HAP-1 (cell line): Measurements from ENCODE around the gene BCO2.
"Not testable (repeated sequence)": the region's sequence is repeated elsewhere in the genome, so short reads cannot be mapped to it uniquely, and the experiment has no call there.

Source experiments
- DNase-seq, 2 experiments: peaks; one replicate each; pipeline ENCODE4 v3.0.0-alpha.2; 2016 to 2020; ENCODE audit warnings: low spot score in 2 of 2
- H3K27me3 ChIP-seq: fragments of 250-450 bp; sonication (Bioruptor Pico); 2 replicates; pipeline ENCODE4 v1.5.1; 2020; ENCODE audit warnings: low read depth, mild to moderate bottlenecking, moderate library complexity
- H3K36me3 ChIP-seq: fragments of 250-450 bp; sonication (Bioruptor Pico); replicated peaks from 2 replicates; pipeline ENCODE4 v1.5.1; 2020; ENCODE audit warnings: mild to moderate bottlenecking
- H3K4me1 ChIP-seq: fragments of 250-450 bp; sonication (Bioruptor Pico); 2 replicates; pipeline ENCODE4 v1.5.1; 2020; ENCODE audit warnings: mild to moderate bottlenecking
- H3K4me3 ChIP-seq: fragments of 250-450 bp; sonication (Bioruptor Pico); 2 replicates; pipeline ENCODE4 v1.5.1; 2020; ENCODE audit warnings: mild to moderate bottlenecking, moderate library complexity
- H3K9me3 ChIP-seq: fragments of 250-450 bp; sonication (Bioruptor Pico); 2 replicates; pipeline ENCODE4 v1.5.1; 2020; ENCODE audit warnings: mild to moderate bottlenecking, moderate library complexity
- in situ Hi-C: fragments of 300-500 bp; cut with MboI; formaldehyde crosslinking; loops from 3 replicates; pipeline ENCODE4 v1.14.3; 2020; ENCODE audit warnings: low sequenced_read_pairs, inconsistent platforms, mixed read lengths

The BCO2 gene

DNA sequence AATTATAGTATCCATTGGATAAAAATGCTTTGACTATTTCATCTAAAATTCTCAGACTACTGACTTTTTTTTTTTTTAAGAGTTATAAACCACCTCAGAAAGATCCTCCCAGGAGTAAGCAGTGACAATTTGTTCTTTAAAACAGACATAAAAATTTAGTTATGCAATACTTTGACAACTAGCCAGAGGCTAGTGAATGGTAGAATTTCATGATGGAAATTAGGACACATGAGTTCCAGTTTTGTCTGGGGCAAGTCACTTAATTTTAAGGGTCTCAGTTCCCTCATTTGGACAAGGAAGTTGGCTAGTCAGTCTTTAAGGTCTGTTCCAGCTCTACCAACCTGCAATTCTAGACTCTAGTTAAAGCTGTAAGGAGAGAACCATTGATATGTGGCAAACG is 14.3 kb upstream of the BCO2 start:
- Histone ChIP-seq H3K9me3 (no peaks in the 10 kb centered on the region), H3K27me3 (no peaks in the 10 kb centered on the region), H3K4me3 (no peak overlapping the region), H3K4me1 (peaks cover 8% of the 10 kb centered on the region), H3K36me3 (no peaks in the 10 kb centered on the region)
- in situ Hi-C loops = no loop called here
- DNase-seq = no peak

DNA sequence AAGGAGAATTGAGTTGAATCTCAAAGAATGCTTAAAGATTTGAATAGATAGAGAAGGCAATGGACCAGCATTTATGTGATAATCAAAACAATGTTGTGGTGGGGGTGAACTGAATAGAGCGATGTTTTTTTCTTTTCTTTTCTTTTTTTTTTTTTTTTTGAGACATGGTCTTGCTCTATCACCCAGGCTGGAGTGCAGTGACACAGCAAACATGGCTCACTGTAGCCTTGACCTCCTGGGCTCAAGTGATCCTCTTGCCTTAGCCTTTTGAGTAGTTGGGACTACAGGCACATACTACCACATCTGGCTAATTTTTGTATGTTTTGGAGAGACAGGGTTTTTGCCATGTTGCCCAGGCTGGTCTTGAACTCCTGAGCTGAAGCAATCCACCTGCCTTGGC is 13.1 kb upstream of the BCO2 start:
- H3K36me3 ChIP-seq, H3K27me3 ChIP-seq, H3K4me1 ChIP-seq, H3K4me3 ChIP-seq, H3K9me3 ChIP-seq, in situ Hi-C loops, DNase-seq: not testable (repeated sequence)

DNA sequence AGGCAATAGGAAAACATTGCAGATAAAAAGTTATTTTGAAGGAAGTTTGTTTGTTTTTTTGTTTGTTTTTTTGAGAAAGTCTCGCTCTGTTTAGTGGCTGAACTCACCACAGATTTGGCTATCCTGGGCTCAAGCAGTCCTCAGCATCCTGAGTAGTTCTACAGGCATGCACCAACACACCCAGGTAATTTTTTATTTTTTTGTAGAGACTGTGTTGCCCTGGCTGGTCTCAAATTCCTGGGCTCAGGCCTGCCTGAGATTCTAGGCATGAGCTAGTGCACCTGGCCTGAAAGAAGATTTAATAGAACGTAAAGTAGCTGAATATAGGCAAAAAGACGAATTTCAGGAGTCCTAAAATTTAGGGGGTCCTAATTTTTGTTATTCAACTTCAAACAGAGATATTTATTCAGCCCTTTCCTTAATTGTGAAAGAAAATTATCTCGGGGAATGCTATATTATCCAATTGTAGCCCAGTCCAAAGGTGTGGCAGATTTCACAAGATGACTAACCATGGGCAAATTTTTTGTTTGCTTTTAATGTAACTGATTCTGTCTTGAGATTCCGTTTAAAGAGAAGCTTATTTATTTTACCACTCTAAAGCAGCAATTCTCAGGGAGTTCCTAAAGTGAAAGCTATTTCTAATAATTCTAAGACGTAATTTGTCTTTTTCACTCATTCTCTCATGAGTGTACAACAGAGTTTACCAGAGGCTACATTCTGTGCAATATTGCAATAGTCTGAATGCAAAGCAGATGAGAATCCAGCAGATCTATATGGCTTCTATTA is 12.4 kb upstream of the BCO2 start:
- no peaks in the 10 kb centered on the region for H3K9me3 ChIP-seq
- no peak for DNase-seq
- no peaks in the 10 kb centered on the region for H3K36me3 ChIP-seq
- in situ Hi-C loops = no loop called here
- H3K27me3 ChIP-seq = no peaks in the 10 kb centered on the region
- H3K4me1 ChIP-seq = peaks cover 8% of the 10 kb centered on the region
- H3K4me3 ChIP-seq = no peak overlapping the region

DNA sequence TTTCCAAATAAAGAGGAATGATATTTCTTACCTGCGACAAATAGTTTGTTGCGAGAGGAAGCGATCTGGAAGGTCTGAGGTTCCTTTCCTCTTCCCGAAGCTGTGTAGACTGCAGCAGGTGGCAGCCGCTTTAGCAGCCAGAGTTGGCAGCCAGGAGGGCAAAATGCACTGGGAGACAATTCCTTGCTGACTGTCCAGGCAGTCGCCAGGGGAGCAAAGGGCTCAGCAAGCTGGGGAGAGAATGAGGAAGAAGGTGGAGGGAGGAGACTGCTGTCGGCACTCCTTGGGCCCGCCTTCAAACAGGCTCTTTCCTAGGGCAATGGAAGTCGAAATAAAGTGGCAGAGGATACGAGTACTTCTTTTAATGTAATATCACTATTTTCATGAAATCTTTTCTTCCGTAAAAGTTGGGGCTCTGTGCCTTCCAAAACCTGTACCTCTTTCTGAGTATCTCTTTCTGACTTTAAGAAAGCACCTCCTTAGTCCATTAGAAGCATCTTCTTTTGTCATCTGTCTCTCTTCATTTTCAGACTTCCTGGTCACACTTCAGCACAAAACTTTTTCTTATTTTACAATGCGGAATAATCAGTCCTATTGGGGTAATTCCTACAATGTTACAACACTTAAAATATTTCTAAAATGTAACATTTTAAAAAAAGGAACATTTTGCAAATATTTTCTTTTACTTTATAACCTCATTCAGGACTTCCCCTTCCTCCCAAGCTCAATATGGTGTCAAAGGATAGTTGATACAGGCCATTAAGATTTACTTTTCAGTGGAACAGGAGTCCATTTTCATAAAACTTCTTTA is 11.2 kb upstream of the BCO2 start, which contains the start of gene IL18:
TSS of gene IL18 (minus strand) at position 220 of the 811 bp plus-strand sequence. CDS start 9,041 bp downstream, outside the sequence.
- Histone ChIP-seq H3K9me3 (no peaks in the 10 kb centered on the region), H3K27me3 (no peaks in the 10 kb centered on the region), H3K4me3 (no peak within 1 kb of the TSS), H3K4me1 (no peaks in the 10 kb centered on the region), H3K36me3 (no peaks in the 10 kb centered on the region)
- in situ Hi-C loops = no loop called here
- no peak for DNase-seq

DNA sequence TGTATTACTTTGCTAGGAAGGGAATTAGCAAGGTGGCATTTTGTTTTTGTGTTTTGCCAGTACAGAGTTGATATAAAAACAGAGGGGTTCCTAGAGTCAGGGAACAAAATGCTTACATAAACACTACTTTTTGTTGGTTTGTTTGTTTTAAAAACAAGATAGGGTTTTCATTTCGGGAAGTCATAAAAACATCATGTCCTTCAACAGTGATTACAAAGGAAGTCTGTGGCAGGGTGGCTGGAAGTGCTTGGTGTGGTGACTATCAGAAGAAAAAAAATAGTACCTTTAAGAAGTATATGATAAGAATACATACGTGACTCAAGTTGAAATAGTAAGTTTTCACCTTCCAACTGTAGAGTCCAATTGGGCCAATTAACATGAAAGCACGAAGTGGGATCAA is 10.3 kb upstream of the BCO2 start:
- no peak overlapping the region for H3K4me3 ChIP-seq
- 0 out of 2 replicates have a peak, but pooled peaks cover 3% of the 10 kb centered on the region for H3K4me1 ChIP-seq
- in situ Hi-C loops = no loop called here
- H3K9me3 ChIP-seq = no peaks in the 10 kb centered on the region
- no peaks in the 10 kb centered on the region for H3K36me3 ChIP-seq
- no peak for DNase-seq
- H3K27me3 ChIP-seq = no peaks in the 10 kb centered on the region

DNA sequence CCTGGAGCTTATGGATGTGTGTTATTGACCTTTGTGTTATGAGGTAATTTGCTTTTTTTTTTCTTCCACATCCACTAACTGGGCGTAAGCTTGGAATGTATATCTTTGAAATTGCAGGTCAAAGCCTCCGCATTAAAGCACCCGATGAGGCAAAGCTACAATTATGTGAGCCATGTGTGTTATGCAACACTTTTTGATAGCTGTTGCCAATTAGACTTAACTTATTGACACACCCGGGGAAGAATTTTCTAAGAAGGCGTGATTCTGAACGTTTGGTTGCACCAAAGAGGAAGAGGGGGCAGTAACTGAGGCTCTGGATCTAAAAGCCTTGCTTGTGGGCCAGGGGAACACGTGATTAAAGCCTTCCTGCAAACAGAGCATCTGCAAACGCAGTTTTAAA is 8.8 kb upstream of the BCO2 start:
- Histone ChIP-seq H3K4me3 (no peak overlapping the region), H3K36me3 (no peaks in the 10 kb centered on the region), H3K9me3 (no peaks in the 10 kb centered on the region), H3K4me1 (0 out of 2 replicates have a peak, but pooled peaks cover 3% of the 10 kb centered on the region), H3K27me3 (no peaks in the 10 kb centered on the region)
- DNase-seq = no peak
- in situ Hi-C loops = no loop called here

DNA sequence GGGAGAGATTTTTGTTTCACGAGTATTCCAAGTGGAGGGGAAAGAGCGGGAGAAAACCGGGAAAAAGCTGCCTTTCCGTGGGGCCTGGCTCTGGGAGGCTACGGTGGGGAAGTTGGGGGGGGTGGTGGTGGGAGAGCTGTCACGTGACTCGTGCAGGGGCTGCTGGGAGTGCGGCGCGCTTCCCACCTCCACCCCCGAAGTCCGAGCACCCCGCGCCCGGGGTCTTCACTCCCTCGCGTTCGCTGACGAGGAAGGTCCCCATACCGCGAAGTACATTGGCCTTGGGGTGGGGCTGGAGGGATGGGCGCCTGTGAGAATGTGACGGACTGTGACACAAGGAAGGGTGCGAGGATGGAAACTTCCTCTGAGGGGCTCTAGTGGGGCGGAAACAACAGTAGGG is 8.2 kb upstream of the BCO2 start, which contains the start of gene TEX12:
TSS of gene TEX12 (plus strand) at position 228 of the 400 bp plus-strand sequence. CDS start 1,897 bp downstream, outside the sequence.
- no peaks in the 10 kb centered on the region for H3K27me3 ChIP-seq
- no peak for DNase-seq
- in situ Hi-C loops = no loop called here
- 0 out of 2 replicates have a peak, but pooled peaks cover 3% of the 10 kb centered on the region for H3K4me1 ChIP-seq
- no peaks in the 10 kb centered on the region for H3K36me3 ChIP-seq
- H3K4me3 ChIP-seq = no peak within 1 kb of the TSS
- H3K9me3 ChIP-seq = no peaks in the 10 kb centered on the region

DNA sequence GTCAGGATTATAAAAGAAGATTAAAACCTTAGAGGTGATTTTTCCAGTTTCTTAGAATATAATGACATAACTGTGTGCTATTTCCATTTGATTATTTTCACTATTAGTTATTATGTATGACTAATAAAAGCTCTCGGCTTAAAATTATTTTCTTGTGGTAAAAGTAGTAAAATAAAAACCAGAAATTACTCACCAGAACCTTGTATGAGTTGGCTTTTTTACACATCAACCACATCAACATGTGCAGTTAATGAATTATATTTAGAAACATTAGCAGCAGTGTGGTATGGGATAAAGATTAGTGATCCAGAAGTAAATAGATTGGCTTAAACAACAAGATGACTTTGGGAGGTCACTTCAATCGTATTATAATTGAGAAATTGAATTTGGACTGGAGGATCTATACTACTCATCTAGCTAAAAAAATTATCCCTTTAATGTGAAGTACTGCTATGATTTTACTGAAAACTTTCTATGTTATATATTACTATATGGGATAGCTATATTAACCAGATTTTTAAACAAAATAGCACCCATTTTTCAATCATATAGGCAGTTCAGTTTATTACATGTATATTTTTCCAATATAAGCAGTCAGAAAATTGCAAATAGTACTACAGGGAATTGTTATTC is 2.8 kb upstream of the BCO2 start:
- DNase-seq = no peak
- no peaks in the 10 kb centered on the region for H3K9me3 ChIP-seq
- no peak overlapping the region for H3K4me3 ChIP-seq
- no peaks in the 10 kb centered on the region for H3K36me3 ChIP-seq
- 0 out of 2 replicates have a peak, but pooled peaks cover 3% of the 10 kb centered on the region for H3K4me1 ChIP-seq
- in situ Hi-C loops = no loop called here
- H3K27me3 ChIP-seq = peaks cover 4% of the 10 kb centered on the region; the same call in 1 of the 2 replicates

DNA sequence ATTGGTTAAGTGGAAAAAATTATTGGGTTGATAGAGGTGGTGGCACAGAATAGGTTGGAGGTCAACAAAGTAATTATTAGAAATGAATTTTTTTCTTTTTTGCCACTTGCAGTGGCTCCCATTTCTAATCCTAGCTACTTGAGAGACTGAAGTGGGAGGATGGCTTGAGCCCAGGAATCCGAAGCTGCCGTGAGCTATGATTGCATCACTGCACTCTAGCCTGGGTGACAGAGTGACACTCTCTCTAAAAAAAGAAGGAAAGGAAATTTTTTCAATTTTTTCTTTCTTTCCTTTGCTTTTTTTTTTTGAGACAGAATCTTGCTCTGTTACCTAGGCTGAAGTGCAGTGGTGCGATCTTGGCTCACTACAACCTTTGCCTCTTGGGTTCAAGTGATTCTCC is 2.2 kb upstream of the BCO2 start:
- Histone ChIP-seq H3K9me3 (no peaks in the 10 kb centered on the region), H3K36me3 (no peaks in the 10 kb centered on the region), H3K27me3 (peaks cover 7% of the 10 kb centered on the region), H3K4me1 (0 out of 2 replicates have a peak, but pooled peaks cover 3% of the 10 kb centered on the region), H3K4me3 (no peak overlapping the region)
- DNase-seq = no peak
- in situ Hi-C loops = no loop called here

DNA sequence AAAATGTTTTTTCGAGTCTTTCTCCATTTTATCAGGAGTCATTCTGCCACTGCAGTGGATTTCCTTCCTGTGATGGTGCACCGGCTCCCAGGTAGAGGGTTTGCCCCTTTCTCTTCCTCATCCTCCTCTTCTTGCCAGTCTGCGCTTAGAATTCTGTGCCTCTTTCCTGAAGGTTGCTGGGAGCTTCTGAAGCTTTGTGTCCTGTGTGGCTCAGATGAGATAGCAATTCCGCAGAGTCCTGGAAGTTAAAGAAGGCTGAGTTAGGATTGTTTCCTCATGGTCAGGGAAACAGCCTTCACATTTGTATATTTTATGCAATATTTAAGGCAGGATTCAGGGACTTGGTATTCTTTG is 264 bp downstream of the BCO2 start:
- no peak for DNase-seq
- in situ Hi-C loops = no loop called here
- H3K9me3 ChIP-seq = no peaks in the 10 kb centered on the region
- no peak overlapping the region for H3K4me3 ChIP-seq
- H3K36me3 ChIP-seq = no peaks in the 10 kb centered on the region
- no peaks in the 10 kb centered on the region for H3K4me1 ChIP-seq
- H3K27me3 ChIP-seq = peaks cover 28% of the 10 kb centered on the region

DNA sequence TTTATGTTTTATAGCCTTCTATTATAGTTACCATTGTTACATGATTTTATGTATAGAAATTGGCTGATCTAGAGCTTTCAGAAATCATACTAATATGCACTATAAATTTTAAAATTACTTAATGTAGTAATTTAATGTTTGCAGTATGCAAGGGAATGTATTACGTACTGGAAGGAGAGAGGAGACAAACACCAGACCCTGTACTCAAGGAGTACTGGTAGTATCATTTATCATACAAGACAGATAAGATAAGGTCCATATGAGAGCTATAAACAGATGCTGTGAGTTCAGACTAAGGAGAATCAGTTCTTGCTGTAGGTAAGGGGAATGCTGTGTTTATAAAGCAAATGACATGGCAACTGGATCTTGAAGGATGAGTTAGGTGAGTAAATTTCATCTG is 765 bp downstream of the BCO2 start:
- H3K36me3 ChIP-seq = no peaks in the 10 kb centered on the region
- in situ Hi-C loops = no loop called here

DNA sequence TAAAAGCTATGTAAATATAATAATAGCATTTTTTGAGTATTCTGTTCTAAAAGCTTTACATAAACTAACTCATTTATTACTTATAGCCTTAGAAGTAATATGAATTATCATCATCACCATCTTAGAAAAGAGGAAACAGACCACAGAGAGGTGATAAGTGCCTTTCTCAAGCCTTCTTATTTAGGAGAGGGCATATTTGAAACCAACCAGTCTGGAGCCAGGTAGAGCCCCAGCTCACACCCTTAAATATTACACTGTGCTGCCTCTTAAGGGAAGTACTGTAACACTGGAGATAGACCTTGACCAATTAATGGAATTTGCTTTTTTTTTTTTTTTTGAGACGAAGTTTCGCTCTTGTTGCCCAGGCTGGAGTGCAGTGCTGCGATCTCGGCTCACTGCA is 2.3 kb downstream of the BCO2 start:
- Histone ChIP-seq H3K4me1 (no peaks in the 10 kb centered on the region), H3K9me3 (no peaks in the 10 kb centered on the region), H3K27me3 (peaks cover 28% of the 10 kb centered on the region), H3K4me3 (no peak overlapping the region), H3K36me3 (no peaks in the 10 kb centered on the region)
- no peak for DNase-seq
- in situ Hi-C loops = no loop called here

More for the DNA sequence above, 765 bp downstream of the BCO2 start:
- Histone ChIP-seq H3K4me1 (no peaks in the 10 kb centered on the region), H3K4me3 (no peak overlapping the region), H3K27me3 (peaks cover 28% of the 10 kb centered on the region), H3K9me3 (no peaks in the 10 kb centered on the region)
- no peak for DNase-seq

DNA sequence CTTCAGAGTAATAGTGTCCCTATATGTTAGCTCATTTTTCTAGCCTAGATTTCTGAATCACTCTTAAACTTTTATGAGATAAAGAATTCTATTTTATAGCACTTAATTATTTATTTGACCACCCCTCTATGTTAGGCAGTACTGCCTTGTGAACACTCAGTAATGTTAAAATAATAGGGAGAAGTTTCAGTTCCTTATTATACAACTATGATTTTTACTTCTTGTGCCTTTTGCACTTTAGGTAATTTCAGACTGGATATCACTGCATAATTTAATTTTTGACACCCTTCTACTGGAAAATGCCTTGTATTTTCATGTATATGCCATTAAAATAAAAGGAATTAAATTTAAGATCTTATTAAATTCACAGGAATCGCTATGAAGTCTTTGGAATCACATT is 3.1 kb downstream of the BCO2 start:
- Histone ChIP-seq H3K9me3 (no peaks in the 10 kb centered on the region), H3K4me1 (no peaks in the 10 kb centered on the region), H3K4me3 (no peak overlapping the region), H3K27me3 (peaks cover 28% of the 10 kb centered on the region), H3K36me3 (no peaks in the 10 kb centered on the region)
- in situ Hi-C loops = no loop called here
- DNase-seq = no peak

DNA sequence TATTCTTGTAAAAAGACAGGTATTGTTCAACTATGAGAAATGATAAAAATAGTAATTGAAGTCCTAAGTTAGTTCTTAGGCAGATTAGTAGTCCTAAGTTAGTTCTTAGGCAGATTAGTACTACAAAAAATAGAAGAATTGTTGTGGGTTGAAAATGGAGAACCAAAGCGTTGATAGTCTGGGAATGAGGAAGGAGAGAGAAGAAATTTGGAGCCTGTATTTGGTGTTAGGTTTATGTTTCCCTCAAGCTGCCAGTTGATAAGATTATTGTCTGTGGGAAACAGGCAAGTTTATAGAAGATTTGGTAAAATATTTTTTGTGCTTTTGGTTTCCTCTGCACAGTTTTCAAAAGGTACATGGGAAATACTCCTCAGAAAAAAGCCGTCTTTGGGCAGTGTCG is 3.6 kb downstream of the BCO2 start:
- Histone ChIP-seq H3K36me3 (no peaks in the 10 kb centered on the region), H3K27me3 (peaks cover 28% of the 10 kb centered on the region), H3K4me3 (no peak overlapping the region), H3K4me1 (no peaks in the 10 kb centered on the region), H3K9me3 (no peaks in the 10 kb centered on the region)
- in situ Hi-C loops = no loop called here
- no peak for DNase-seq
